GM21360 (cell line): Measurements from ENCODE around the gene MBD2.
"Not testable (repeated sequence)": the region's sequence is repeated elsewhere in the genome, so short reads cannot be mapped to it uniquely, and the experiment has no call there.

Experiments used
- ATAC-seq: cut with Tn5 transposase; IDR thresholded peaks from one replicate; pipeline ENCODE4 v1.9.1; 2021; ENCODE audit warnings: mild to moderate bottlenecking, moderate library complexity; ENCODE audit not compliant: unreplicated experiment

The MBD2 gene

DNA sequence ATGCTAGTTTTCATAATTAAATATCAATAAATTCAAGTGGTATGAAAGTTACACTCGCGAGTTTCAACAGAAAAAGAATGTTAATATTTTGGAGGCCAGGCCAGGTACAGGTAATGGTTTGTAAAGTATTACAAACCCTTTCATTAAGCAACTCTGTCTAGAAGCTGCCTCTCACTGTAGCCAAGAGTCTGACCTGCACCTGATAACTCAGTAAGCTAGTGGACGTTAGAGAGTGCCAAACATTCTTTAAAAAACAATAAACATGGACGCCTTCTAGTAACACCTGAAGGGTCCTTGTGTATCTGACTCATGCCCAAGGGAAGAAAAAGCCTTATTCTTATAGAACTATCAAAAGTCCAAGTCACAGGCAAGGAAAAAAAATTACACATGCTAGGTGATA, 70.2 kb downstream of the MBD2 start:
- ATAC-seq: no peak

DNA sequence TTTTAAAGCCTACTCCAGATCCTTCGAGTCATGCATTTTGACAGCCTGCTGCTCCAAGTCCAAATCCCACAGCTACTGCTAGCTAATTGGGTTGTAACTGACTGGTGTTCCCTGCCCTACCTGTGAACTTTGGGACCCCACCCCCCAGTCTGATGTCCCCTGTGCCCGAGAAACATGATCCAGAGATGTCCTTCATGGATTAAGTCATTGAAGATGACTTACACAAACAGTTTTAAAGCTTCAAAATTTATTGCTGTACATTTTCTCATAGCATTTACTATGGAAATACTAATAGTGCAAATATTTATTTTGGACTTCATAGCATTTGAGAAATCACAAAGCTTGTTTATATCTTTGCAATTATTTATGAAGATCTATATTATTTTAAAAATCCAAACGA, 73.1 kb downstream of the MBD2 start:
- no peak for ATAC-seq

DNA sequence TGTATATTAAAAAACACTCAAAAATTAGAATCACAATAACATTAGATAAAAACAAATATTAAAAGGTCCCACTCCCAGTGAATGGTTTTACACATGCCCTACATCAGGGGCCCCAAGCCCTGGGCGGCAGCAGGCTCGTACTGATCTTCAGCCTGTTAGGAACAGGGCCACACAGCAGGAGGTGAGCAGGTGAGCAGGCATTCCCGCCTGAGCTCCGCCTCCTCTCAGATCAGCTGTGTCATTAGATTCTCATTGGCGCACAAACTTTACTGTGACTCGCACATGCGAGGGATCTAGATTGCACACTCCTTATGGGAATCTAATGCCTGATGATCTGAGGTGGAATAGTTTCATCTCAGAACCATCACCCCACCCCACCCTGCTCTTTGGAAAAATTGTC, 74.2 kb downstream of the MBD2 start:
- ATAC-seq: no peak

DNA sequence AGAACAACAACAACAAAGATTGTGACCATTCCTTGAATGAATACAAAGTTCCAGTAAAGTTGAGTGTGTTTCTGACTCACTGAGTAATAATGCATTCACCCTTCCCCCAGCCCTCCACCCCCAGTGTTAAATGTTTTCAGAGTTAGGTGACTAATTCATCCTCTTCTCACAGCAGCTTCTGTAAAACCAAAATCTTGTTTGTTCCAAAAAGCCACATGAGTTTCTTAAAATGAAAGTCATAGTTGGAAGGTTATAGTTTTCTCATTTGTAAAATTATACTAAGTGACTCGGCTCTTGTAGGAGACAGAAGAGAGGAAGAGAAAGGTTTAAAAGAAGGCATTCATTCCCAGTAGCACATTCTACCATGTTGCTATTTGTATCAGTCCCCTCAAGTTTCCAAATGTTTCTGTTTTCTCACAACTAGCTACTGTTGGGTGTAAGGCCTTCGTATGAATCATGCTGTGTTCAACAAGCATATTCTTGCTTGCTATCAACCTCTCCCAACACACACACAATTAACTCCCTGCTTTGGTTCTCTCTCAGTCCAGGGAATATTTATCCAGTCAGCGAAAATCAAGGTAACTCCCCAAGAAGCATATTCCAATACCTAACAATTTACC, 75.3 kb downstream of the MBD2 start:
- peak; percentile 51 for ATAC-seq

DNA sequence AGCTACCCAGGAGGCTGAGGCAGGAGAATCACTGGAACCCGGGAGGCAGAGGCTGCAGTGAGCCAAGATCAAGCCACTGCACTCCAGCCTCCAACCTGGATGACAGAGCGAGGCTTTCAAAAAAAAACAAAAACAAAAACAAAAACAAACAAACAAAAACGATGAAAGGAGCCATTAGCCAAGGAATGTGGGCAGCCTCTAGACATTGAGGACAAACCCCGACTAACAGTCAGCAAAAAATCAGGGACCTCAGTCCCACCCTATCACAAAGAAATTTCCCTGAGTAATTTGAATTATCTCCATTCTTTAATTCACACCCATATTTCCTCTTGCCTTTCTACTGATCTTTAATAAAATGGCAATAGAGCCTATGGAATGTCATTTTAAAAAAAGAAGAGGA, 75.8 kb downstream of the MBD2 start:
- ATAC-seq: no peak

DNA sequence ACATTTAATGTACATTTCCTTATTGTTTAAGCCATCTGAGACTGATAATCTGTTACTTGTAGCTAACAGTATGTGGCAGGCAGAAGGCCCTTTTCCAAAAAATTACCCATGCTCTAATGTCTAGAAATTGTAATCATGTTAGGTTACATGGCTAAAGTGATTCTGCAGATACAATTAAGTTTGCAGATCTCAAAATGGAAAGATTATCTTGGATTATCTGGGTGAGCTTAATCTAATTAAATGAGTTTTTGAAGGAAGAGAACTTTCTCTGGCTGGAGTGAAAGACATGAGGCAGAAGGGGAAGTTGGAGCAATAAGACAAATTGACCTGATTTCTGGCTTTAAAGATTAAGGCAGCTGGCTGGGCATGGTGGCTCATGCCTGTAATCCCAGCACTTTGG, 76.3 kb downstream of the MBD2 start:
- ATAC-seq: no peak

DNA sequence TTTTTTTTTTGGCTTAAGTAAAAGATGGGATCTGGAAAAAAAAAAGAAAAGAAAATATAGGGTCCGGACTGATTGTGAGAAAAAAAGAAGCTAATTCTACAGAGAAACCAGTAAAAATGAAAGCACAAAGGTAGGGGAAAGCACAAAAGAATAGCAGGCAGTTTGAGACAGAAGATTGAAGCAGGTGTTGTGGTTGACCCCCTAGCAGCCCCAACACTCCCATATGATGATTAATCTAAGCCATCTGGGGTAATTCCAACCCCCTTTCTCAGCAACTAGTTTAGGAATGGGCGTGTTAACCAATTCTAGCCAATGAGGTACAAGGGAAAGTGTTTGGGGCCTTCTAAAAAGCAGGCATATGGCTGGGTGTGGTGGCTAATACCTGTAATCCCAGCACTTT, 77.0 kb downstream of the MBD2 start:
- peak; percentile 86 for ATAC-seq

DNA sequence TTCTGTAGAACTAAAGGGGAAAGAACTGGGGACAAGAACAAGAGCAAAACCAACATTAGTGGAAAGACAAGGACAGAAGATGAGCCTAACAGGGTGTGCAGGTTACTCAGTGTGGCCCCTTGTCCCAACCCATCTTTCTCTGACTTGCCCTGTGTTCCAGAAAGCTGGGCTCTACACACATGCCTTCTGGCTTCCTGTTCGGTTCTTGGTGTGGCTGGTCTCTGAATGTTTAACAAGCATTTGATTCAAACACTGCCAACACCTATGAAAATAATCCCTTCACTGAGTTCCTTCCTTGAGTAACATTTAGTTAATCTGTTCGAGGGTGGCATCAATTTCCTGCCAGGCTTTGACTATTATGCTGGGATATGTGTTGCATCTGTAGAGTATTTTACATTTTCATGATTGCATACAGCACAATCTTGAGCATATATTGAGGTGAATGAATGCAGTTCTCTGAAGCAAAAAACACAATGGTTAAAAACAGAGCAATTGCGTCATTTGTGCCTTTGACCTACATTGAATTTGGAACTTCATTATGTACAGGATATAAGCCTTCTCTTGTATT, 83.3 kb downstream of the MBD2 start:
- ATAC-seq: no peak

DNA sequence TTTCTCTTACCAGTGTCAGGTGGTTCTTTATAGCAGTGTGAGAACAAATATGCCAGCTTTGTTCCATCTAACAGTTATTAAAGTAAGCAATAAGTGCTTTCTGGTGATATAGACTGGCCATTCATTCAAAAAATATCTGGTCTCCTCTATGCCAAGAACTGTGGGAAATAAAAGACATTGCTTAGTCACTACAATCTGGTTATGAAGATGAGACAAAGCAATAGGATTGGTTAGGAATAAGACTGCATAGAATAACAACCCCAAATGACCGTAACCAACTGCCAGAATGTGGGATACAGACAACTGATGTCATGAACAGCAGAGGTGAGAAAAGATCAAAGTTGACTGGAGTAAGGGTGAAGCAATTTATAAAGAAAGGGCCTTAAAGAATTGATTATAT, 83.8 kb downstream of the MBD2 start:
- no peak for ATAC-seq

DNA sequence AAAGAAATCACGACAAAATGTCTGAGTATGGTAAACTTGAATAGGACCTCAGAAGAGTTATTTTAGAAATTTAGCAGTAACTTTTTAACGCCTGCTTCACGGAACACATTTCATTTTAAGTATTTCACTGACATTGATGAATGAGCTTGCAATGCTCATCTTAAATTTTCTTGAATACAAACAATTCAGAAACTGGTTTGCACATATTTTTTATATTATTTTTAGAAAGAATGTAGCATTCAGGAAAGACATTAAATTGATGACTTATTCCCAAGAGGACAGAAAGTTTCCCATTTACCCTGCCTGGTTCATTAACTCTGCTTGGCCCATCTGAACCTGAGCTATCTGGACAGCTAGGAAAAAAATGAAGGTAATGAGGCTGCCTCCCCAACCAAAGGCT, 89.3 kb downstream of the MBD2 start:
- no peak for ATAC-seq

DNA sequence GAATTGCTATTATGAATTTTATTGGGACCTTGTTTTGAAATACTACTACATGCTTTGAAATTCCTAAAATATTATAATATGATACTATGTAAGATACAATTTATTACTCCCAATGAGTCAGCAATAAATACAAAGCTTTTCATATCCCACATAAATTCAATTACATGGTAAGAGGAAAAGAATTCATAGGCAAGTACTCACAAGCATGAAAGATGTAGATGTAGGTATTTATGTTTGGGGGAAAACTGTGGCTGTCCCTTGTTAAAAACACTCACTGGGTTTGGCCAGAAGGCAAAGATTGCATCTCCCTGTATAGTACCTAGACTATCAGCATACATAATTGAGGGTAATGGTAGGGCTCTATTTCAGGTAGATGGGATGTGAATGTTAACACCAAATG, 90.4 kb downstream of the MBD2 start:
- no peak for ATAC-seq

DNA sequence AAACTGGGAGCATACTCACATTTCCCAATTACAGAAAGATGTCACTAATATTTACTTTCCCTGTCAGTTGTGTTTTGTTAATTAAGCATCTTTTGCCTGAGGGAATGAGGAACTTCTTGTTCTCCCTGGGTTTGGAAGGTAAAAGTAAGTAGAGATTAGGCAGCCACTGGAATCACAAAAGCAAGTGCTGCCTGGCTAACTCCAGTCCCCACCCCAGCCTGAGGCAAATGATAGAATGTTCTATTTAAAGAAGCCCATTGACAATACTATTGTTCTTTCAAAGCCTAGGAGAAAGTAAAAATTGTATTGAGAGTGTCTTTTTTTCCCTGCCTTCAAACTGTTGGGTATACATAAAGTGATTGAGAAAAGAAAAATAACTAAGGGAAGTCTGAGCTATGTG, 93.8 kb downstream of the MBD2 start:
- no peak for ATAC-seq

DNA sequence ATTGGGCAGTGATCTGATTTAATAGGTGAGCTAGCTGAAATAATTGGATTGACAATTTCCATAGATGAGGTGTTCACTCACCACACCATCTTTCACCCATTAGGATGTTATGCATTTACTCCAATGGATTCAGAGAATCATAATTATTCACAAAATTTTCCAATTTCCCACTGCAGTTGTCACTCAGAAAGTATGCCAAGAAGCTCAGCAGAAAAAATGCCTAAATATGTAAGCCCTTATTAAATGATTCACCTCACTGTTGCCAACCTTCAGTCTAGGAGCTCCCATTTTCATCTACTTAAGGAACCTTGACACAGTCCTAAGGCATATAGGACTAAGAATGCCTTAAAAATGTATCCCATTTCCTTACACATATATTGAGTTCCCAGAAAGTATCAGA, 94.3 kb downstream of the MBD2 start:
- no peak for ATAC-seq

DNA sequence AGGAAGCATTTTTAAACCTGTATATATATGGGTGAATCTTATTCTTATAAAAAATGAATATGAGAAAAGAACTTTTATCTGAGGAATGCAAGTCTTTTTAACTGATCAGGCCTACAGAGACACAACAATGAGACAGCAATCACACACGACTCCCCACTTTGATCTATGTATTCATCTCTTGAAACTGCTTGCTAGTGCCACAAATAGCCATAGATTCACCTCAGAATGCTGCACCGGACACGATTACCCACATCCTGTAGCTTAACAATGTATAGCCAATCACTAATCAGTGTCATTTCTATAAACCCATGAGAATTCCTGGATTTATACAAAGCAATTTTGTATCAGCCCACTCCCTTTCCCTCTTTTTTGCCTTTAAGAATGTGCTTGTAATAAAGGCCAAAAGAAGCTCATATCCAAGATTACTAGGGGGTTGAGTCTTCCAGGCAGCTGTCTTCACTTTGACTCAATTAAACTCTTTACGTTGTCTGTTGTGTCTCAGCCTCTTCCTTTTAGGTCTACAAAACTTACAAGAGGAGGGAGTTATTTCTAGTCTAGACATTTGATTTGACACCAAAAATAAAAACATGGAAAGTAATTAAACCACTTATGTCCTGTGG, 94.9 kb downstream of the MBD2 start:
- peak; percentile 90 for ATAC-seq

DNA sequence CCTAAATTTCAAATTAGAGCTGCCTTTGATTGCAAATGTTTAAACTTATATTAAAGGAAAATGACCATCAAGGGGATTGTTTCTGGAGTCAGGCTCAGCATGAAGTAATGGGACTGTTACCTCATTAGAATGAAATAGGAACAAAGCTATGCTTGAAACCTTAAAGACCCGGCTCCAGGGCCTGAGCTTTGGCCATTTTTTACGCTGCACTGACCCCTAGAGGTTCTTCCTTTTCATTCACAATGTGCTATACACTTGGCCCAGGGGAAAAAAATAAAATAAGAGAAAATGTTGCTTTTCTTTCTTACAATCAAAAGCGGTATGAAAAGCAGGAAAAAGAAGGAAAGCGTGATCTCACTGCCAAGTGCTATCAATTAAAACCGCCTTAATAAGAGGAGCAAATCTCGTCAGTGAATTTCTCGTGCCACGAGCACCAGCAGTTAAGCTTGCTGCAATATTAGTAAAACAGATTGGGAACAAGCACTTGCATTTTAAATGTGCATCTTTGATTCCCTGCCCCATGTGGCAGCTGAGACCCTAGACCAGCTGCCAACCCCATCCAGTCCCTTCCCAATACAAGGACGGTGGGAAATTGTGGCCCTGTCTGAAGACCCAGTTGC, 96.6 kb downstream of the MBD2 start:
- peak; percentile 53 for ATAC-seq

DNA sequence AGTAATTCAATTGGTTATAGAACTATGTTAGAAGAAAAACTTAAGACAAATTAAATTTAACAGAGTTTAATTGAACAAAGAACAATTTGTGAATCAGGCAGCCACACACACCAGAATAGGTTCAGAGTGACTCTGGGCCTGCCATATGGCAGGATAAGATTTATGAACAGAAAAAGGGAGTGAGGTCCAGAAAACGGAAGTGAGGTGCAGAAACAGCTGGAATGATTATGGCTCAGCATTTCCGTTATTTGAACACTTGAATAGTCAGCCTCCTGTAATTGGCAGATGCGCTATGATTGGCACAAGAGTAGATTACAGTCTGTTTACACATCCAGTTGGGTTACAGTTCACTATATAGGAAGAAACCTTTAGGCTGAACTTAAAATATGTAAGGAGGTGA, 99.0 kb downstream of the MBD2 start:
- ATAC-seq: peak; percentile 26

DNA sequence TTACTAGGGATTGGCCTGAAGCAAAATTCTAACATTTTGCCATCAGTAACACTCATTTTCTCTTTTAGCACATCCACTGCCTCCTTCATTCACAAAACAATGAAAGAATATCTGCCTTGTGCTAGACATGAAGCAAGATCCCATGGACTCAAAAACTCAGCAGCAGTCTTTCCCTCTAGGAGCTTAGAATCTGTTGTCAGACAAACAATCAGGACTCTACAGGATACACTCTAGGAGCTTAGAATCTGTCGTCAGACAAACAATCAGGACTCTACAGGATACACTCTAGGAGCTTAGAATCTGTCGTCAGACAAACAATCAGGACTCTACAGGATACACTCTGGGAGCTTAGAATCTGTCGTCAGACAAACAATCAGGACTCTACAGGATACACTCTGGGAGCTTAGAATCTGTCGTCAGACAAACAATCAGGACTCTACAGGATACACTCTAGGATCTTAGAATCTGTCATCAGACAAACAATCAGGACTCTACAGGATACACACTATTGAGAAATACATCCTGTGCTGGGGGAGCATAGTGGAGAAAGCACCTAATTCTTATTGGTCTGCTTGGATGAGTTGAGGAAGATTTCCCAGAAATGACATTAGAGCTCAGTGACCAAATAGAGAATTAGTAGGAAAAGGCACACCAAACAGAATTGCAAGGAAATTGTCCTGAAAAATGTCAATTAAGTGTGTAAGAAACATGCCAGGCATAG, 100.6 kb downstream of the MBD2 start:
- not testable (repeated sequence) for ATAC-seq

DNA sequence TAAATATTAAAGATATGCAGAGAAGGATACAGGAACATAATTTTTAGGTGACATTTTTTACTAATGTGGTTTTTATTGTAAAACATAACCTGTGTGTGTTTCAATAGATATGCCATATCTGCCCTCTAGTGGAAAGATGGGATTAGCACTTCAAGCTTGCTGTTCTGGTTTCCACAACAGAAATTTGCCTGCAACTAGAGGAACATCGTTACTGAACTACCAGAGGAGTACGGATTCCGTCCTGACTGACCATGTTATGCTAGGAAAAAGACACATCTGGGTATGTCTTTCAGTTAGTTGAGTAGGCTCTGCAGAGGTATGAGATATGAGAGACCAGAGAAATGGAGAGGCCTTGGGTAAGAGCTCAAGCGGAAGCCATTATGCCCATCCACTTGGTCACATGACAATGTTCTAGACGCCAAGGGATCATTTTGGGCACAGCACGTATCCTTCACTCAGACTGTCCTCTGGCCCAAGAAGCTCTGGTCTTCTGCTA, 104.9 kb downstream of the MBD2 start:
- ATAC-seq: peak; percentile 85

DNA sequence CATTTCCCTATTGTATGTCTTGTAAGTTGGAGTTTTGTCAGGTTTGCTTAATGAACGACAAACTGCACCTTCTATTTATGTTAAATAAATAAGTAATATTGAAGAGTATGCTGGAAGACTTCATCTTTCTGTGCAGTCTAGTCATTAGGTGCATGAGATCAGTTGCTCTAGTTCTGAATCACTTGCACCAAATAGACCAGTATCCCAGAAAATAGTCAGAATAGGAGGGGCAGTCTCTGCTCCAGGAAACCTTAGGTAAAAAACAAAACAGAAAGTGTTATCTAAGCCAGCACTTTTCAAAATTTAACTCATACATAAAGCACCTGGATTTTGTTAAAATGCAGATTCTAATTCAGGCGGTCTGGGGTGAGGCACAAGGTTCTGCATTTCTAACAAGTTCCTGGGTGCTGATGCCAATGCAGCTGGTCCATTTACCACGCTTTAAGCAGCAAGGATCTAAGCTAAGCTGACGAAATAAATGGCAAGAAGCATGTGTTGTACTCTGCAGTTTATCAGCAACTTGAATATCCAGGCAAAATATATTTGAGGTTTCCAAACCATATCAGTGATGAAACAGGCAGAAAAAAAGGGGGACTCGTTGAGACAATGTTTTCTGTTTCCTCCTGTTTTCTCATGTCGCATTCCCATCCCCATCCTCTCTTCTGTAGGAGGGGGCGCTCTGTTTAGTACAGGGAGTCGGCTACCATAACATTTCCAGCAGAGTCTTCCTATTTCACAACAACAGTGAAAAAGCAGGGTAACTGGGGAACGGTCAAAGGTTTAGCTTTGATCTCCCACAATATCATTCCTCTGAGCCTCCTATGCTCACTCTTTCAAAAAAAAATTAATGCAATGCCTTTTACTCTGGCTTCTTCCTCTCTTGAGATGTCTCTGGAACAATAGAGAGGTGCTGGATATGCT, 106.4 kb downstream of the MBD2 start:
- ATAC-seq: no peak

DNA sequence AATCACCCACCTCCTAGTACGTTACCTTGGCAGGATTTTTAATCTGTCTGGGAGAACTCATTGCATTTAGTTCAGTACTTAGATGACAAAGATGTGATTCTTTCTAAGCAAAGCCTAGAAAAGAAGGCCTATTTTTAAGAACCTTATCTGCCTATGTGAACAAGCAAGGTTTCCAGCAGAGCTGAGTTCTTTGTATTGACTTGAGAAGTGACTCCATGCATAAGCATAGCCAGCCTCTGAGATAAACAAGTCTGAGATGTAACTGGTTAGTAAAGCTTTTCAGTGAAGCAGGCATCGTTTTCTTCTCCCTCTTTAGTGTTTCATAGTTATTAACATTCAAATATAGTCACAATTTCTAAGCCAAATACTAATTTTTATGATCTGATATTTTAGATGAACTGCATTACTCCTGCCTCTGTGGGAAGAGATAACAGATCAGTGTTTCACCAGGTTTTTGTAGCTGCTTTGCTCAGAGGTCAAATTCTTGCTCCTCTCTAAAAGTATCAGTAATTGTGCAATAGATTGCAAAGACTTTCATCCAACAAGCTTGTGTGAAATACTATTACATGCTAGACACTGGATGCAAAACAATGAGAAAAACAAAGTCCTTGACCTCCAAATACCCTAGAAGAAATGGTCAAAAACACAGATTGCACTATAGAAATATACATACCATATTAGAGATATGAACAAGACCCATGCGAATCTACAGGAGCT, 107.8 kb downstream of the MBD2 start:
- no peak for ATAC-seq
